AG09309 (cell line): Measurements from ENCODE around the gene DDX42.

Experiments used
- DNase-seq: peaks from one replicate; pipeline ENCODE4 v3.0.0-alpha.2; 2010; ENCODE audit warnings: low read depth
- H3K4me3 ChIP-seq: 2 replicates; pipeline ENCODE4 v1.5.1; 2011; ENCODE audit warnings: mild to moderate bottlenecking, low read depth, low read length, moderate library complexity; ENCODE audit not compliant: control insufficient read depth
- TF ChIP-seq, protein P1 (sequence below): IDR thresholded peaks from 2 replicates; pipeline ENCODE4 v1.5.1; 2011; ENCODE audit warnings: mild to moderate bottlenecking, low read depth, low read length, inconsistent platforms; ENCODE audit not compliant: insufficient read depth, control insufficient read depth; ENCODE audit errors: missing control alignments

Gene DDX42

DNA sequence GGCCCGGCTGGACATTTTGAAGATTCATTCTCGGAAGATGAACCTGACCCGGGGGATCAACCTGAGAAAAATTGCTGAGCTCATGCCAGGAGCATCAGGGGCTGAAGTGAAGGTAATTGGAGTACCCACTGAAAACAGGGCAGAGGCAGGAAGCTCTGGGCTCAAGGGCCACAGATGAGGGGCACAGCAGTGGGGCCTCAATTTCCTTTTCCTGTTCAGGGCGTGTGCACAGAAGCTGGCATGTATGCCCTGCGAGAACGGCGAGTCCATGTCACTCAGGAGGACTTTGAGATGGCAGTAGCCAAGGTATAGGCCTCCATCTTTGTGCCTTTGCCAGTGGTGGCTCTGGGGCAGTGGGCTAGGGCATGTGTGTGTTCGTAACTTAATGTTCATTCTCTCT lies 57.5 kb downstream of the DDX42 start:
- H3K4me3 ChIP-seq = no peak overlapping the region
- TF ChIP-seq, protein P1, sequence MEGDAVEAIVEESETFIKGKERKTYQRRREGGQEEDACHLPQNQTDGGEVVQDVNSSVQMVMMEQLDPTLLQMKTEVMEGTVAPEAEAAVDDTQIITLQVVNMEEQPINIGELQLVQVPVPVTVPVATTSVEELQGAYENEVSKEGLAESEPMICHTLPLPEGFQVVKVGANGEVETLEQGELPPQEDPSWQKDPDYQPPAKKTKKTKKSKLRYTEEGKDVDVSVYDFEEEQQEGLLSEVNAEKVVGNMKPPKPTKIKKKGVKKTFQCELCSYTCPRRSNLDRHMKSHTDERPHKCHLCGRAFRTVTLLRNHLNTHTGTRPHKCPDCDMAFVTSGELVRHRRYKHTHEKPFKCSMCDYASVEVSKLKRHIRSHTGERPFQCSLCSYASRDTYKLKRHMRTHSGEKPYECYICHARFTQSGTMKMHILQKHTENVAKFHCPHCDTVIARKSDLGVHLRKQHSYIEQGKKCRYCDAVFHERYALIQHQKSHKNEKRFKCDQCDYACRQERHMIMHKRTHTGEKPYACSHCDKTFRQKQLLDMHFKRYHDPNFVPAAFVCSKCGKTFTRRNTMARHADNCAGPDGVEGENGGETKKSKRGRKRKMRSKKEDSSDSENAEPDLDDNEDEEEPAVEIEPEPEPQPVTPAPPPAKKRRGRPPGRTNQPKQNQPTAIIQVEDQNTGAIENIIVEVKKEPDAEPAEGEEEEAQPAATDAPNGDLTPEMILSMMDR = no peak
- DNase-seq = no peak

DNA sequence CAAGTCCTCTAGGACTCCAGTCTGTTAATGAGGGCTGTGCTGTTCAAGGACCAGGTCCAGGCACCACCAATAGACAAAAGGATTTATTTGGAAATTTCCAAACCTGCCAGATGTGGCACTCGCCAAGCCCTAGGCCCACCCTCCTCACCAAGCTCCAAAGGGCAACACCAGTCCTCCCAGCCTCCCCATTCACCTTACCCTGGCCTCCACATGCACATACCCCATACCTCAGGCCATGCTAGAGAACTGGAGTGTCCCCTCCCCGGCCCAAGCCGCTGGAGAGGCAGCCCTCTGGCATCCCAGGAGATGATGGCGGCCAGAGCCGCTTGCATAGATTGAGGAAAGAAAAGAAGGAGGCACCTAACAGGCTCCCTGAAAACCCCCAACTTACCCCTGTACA lies 58.0 kb downstream of the DDX42 start:
- no peak for DNase-seq
- TF ChIP-seq, protein P1 = no peak
- no peak overlapping the region for H3K4me3 ChIP-seq

DNA sequence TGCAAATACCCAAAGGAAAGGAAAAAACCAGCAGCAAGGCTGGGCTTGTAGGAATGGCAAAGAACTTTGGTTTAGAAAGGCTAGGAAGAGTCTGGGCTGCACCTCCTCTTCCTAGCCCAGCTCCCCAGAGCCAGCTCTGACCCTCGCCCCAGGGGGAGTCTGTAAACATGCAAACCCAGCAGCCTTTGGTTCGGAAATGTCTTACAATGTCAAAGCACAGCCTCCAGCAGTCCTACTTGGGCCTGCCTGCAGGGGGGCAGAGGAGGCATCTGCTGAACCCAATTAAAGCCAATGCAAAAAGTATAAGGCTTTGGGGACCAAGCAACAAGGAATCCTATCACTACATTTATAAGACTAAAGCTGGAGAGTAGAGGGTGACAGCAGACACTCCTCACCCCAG lies 58.5 kb downstream of the DDX42 start:
- H3K4me3 ChIP-seq = no peak overlapping the region
- DNase-seq = no peak
- TF ChIP-seq, protein P1 = no peak

DNA sequence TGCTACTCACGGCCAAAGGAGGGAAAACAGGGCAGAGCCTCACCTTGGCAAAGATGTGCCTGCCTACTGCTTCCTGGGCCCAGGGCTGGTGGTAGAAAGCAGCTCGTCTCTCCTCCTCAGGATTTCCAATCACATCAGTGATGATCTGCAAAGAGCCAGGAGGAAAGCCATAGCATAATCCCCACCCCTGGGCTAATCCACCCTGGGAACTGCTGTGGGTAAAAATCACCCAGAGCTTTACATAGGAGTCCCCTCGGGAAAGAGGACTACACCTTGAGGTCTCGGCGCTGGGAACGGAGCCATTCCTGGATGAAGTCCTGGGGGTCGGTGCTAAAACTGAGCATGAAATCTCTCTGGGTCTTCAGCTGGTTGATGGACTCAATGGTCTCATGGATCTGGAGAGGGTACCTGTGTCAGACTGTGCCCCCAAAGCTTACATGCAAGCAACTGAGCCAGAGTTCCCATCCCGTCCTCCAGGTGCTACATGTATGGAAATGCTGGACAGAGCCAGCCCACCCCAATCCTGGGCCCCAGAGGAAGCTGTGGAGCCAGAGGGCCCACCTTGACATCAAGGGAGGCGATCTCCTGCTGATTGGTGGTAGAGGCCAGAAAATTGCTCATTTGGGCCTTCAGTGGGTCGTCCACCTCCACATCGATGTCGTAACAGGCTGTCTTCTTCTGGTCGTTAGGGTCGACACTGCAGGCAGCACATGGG lies 59.2 kb downstream of the DDX42 start:
- DNase-seq = no peak
- TF ChIP-seq, protein P1 = no peak
- no peak overlapping the region for H3K4me3 ChIP-seq

DNA sequence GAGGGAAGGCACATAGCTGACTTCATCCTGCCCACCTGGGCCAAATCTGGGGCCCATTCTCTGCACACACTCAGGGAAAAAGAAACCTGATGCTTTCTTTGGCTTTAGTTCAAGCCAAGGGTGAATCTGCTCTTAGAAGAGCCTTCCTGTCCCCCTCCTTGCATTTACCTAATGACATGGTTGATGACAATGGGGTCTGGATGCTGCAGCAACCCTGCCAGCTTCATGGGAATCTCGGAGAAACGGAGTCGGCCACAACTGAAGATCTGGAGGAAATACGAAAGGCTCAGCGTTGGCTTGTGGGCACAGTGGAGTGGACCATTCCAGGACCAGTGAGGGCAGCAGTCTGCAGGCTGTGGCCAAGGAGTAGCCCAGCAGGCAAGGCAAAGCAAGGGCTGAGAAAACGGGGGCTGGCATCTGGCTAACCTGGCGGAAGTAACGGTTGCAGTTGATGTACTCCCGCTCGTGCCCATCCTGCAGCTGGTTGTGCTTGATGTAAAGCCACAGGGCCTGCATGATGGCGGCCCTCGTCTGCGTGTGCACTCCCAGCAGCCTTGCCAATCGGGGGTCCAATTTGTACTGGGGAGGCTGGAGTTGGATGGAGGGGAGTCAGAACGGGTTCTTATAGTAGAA lies 59.9 kb downstream of the DDX42 start:
- no peak overlapping the region for H3K4me3 ChIP-seq
- TF ChIP-seq, protein P1 = no peak
- no peak for DNase-seq

DNA sequence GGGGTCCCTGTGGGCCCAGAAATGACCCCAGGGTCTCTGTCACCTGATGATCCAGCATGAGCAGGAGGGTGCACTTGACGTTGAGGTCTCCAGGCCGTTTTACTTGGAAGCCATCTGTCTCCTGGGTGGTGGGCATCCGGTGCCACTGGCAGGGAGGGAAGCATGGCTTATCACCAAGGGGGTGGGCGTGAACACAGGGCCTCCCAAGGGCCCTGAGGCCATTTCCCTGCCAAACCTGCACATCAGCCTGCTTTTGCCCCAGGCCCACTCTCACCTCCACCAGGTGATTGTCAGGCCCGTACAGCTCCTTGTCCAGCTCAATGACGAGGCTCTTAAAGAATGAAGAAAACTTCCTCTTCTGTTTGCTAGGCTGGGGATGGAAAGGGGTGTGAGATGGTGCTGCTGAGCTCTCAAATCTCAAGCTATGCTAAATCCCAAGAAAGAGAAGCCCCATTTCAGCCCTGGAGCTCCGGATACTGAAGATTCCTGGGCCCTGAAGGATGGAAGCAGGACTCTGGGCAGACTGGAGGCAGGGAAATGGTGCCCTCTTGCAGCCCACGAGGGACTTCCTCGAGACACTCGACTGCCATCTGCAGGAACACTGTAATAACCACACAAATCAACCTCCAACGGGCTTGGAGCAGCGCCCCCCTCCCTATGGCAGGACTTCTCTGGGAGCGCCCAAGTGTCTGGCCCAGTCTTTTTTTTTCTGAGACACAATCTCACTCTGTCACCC lies 60.6 kb downstream of the DDX42 start:
- no peak overlapping the region for H3K4me3 ChIP-seq
- TF ChIP-seq, protein P1 = peak; percentile 81
- DNase-seq = peak; percentile 59
